HL-60/S4 treated with phorbol 12-myristate 13-acetate at 8.2 ng/mL for 4 days and 3 days (cell line): ENCODE data around the gene BRAT1.

ENCODE experiments used
- in situ Hi-C: fragments of 300-500 bp; cut with MboI; formaldehyde crosslinking; loops from 2 replicates; pipeline ENCODE4 v1.15.0; 2022; ENCODE audit warnings: low sequenced_read_pairs

BRAT1 gene

DNA sequence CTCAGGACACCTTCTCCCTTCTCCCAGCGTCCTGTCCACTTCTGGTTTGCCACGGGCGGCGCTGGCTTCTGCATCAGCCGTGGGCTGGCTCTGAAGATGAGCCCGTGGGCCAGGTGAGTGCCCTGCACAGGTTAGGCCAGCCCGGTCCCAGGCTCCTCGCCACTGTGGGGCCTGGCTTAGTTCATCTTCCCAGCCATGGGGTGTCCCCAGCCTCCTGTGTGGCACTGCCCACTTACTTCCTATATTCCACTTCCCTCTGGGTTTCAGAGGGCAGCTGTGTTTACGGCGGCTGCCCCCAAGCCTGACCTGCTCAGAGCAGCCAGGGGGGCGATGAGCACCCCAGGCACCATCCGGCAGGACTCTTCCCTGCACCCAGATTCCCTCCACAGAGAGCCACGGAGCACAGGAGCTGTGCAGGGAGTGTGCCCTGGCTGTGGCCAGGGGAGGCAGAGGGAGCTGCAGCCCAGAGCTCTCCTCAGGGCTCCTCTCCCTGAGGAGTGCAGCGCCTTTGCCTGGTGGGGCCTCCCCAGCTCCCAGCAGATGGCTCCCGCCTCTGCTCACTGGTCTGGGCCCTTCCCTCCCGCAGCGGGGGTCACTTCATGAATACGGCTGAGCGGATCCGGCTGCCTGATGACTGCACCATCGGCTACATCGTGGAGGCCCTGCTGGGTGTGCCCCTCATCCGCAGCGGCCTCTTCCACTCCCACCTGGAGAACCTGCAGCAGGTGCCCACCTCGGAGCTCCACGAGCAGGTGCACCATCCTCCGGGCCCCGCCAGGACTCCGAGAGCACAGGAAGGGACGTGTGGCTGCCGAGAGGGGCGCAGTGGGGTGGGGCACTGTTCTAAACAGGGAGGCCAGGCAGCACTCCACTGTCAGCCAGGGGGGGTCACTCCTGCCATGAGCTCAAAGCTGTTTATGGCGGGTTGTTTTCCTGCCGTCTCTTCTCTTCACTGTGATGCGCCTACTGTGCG is 29.4 kb downstream of the BRAT1 start:
- in situ Hi-C loops: no loop called here

GRCh38 chr7:2524808-2525657 is 30.3 kb downstream of the BRAT1 start:
- in situ Hi-C loops: no loop called here

DNA sequence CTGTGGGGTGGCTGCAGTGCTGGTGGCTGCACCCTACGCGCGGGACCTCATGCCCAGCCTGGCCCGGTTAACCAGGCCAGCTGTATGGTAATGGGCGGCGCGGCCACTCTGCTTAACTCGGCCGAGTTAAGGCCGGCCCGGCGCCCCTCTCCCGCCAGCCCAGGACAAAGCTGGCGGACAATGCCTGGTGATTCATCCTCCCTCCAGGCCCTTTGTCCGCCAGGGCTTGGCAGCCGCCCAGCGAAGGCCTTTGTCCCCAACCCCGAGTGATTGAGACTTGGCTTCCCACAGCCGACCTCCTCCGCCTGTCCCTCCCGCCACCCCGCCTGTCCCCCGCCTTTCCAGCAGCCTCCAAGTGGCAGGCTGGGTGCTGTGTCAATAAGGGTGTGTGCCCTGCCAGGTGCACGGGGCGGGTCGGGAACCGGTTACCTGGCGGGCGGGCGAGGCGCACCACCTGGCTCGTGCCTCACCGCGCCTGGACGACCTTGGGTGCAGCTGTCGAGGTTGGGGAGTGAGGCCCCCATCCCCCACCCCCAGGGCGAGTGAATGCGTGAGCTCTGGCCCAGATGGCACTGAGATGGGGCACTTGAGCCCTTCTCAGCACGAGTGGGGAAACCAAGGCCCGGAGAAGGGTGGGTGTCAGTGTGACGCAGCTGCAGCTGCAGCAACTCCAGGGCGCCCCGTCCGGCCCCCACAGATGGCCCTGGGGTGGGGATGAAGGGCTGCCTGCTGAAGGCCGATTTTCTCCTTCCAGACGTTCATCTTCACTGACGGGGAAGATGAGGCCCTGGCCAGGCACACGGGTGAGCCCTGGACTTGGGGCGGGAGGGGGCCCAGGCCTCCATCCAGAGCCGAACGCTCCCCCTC is 31.1 kb downstream of the BRAT1 start:
- in situ Hi-C loops: no loop called here

- in situ Hi-C loops: no loop called here
Measured at GRCh38 chr7:2523461-2523936, 31.8 kb downstream of the BRAT1 start.

GRCh38 chr7:2522780-2523433 is 32.4 kb downstream of the BRAT1 start:
- in situ Hi-C loops: no loop called here

- in situ Hi-C loops: no loop called here
Measured at GRCh38 chr7:2521952-2522591, 33.3 kb downstream of the BRAT1 start.

GRCh38 chr7:2521341-2521745 is 34.0 kb downstream of the BRAT1 start:
- in situ Hi-C loops: no loop called here

DNA sequence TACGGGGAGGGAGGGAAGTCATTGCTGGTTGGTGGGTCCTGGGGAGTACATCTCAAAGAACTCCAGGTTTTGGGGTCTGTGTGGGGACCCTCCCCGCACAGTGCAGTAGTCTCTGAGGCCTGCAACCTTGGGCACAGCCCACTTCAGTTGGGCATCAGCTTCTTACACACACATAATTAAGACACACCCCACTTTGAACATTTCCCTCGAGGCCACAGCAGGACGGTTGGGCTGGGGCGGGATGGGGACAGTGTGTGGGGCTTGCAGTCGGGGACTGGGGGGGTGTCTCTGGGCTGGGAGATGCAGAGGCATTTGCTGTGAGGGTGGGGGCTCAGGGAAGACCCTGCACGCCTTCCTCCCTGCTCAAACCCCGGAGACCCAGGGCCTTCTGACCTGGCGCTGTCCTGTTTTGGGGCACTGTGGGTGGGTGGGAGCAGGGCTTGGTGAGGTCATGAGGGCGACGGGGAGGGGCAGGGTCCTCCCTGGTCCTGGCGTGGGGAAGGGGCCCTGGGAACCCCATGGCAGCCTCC is 34.5 kb downstream of the BRAT1 start:
- in situ Hi-C loops: no loop called here

DNA sequence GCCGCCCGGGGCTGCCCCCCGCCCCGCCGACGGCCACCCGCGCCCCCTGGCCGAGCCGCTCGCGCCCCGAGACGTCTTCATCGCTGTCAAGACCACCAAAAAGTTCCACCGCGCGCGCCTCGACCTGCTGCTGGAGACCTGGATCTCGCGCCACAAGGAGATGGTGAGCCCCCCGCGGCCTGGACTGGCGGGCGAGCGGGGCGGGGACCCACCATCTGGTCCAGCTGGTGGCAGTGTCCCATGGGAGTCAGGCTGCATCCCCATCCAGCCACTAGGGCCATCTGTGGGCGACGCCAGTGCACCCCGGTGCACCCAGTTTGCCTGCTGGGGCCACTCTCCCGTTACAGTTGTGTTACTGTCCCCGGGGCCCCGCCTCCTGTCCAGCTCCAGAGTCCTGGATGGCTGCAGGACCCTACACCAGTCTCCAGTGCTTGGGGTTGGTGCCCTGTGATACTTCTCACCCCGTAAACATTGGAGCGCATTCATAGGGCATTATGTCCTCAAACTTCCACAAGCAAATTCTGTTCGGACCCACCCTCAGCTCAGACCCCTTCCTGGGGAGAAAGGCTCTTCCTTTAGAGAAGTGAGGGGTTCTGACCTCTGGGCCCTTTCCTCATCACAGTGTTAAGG is 35.1 kb downstream of the BRAT1 start:
- in situ Hi-C loops: no loop called here

GRCh38 chr7:2519119-2519930 is 36.0 kb downstream of the BRAT1 start, which contains the start of gene LFNG:
Gene LFNG, plus strand, starts transcription at chr7:2519774. Its CDS starts 88 bp downstream, at chr7:2519862.
- in situ Hi-C loops: no loop called here

GRCh38 chr7:2518737-2519118 is 36.6 kb downstream of the BRAT1 start:
- in situ Hi-C loops: no loop called here

GRCh38 chr7:2517678-2518507 is 37.4 kb downstream of the BRAT1 start:
- in situ Hi-C loops: no loop called here

- in situ Hi-C loops: no loop called here
Measured at GRCh38 chr7:2517026-2517425, 38.3 kb downstream of the BRAT1 start.

GRCh38 chr7:2516194-2516555 is 39.1 kb downstream of the BRAT1 start:
- in situ Hi-C loops: no loop called here

DNA sequence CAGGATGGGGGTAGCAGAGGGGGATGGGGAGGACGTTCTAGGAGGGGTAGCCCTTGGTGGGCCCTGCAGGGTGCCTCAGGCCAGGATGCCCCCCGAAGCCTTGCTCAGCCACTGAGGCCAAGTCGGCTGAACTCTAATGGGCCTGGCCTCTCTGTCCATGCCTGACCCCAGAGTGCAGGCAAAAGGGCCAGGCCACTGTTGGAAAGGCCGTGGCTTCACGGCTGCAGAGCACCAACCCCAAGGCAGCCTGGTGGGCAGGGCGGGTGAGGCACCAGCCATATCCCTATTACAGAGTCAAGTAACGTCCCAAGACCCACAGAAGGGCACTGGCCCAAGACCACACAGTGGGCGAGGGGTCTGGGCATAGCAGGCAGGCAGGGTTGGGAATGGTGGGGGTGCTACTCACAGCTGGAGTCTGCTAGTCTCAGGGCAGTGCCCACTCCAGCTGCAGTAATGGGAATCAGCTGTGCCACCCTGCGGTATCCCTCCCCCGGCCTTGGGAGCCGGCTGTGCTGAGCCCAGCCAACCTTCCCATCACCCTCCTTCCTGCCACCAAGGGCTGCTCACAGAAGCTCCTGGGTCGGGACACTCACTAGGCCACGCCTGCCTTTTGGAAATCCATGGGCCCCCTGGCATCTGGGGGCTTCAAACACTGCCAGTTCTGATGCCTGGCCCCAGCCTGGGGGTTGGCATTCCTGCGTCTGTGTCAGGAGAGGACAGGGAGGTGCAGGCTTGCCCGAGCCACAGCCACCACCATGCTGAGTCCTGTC is 39.7 kb downstream of the BRAT1 start:
- in situ Hi-C loops: no loop called here
